Endothelial cell of umbilical vein (primary cell): ENCODE measurements around the gene AXDND1.

ENCODE experiments used
- EZH2 ChIP-seq: IDR thresholded peaks from 2 replicates; pipeline ENCODE4 v1.6.1; 2012; ENCODE audit warnings: borderline replicate concordance, low read depth, mild to moderate bottlenecking, moderate library complexity, low read length, inconsistent platforms; ENCODE audit not compliant: severe bottlenecking
- GATA2 ChIP-seq: IDR thresholded peaks from 2 replicates; pipeline ENCODE4 v1.7.0; 2011; ENCODE audit warnings: low read depth, mild to moderate bottlenecking, moderate library complexity, mixed read lengths, low read length; ENCODE audit not compliant: insufficient read length, insufficient read depth
- JUN ChIP-seq: IDR thresholded peaks from 2 replicates; pipeline ENCODE4 v1.6.1; 2011; ENCODE audit warnings: borderline replicate concordance, low read depth; ENCODE audit not compliant: insufficient read length, insufficient read depth
- MAX ChIP-seq: IDR thresholded peaks from 2 replicates; pipeline ENCODE4 v1.6.1; 2011; ENCODE audit not compliant: insufficient read depth, insufficient read length
- MYC ChIP-seq: IDR thresholded peaks from one replicate; pipeline ENCODE4 v1.6.1; 2011; ENCODE audit warnings: mild to moderate bottlenecking, low read depth, low read length
- POLR2A ChIP-seq: IDR thresholded peaks from 2 replicates; pipeline ENCODE4 v1.6.1; 2012; ENCODE audit warnings: low read depth, mild to moderate bottlenecking, control low read depth, low read length
- POLR2AphosphoS5 ChIP-seq: IDR thresholded peaks from 2 replicates; pipeline ENCODE4 v1.6.1; 2012; ENCODE audit warnings: low read depth, mild to moderate bottlenecking, control low read depth, low read length, moderate library complexity; ENCODE audit not compliant: insufficient read depth
- TF ChIP-seq, protein P1 (sequence below), 2 donors: IDR thresholded peaks; 1 replicate in 1 of 2; 2 replicates in 1 of 2; pipeline ENCODE4 v1.5.1; 2011; ENCODE audit warnings: low read length in 2 of 2, mild to moderate bottlenecking in 2 of 2, moderate library complexity in 2 of 2, control low read depth in 1 of 2, inconsistent platforms in 1 of 2, low read depth in 1 of 2; ENCODE audit not compliant: insufficient read depth in 1 of 2; ENCODE audit errors: extremely low read depth in 1 of 2

DNA sequence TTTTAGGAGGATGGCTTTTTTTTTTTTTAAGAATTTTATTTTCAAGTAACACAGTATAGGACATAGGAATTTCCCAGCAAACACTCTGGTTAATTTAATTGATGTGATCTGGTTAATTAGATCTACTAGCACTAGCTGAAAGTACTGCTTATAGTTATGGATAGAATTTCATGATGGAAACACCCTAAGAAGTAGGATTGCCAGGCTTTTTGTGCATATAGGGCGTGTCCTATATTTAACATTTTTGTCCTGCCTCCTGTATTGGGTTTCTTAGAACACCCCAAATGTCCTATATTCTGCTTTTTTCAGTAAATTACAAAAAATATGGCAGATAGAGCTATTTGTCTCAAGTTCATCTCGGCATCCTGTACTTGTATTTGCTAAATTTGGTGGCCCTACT lies 13.5 kb upstream of the AXDND1 start:
- no peak for TF ChIP-seq JUN
- no peak for TF ChIP-seq EZH2
- no peak for TF ChIP-seq POLR2AphosphoS5
- TF ChIP-seq, protein P1, sequence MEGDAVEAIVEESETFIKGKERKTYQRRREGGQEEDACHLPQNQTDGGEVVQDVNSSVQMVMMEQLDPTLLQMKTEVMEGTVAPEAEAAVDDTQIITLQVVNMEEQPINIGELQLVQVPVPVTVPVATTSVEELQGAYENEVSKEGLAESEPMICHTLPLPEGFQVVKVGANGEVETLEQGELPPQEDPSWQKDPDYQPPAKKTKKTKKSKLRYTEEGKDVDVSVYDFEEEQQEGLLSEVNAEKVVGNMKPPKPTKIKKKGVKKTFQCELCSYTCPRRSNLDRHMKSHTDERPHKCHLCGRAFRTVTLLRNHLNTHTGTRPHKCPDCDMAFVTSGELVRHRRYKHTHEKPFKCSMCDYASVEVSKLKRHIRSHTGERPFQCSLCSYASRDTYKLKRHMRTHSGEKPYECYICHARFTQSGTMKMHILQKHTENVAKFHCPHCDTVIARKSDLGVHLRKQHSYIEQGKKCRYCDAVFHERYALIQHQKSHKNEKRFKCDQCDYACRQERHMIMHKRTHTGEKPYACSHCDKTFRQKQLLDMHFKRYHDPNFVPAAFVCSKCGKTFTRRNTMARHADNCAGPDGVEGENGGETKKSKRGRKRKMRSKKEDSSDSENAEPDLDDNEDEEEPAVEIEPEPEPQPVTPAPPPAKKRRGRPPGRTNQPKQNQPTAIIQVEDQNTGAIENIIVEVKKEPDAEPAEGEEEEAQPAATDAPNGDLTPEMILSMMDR (IDR thresholded peaks at IDR 0.05; ENCODE audit: extremely low read depth in 1 of 2, insufficient read depth in 1 of 2, low read depth in 1 of 2, low read length in 2 of 2): no peak
- no peak for TF ChIP-seq POLR2A
- TF ChIP-seq MYC: no peak
- TF ChIP-seq GATA2: no peak
- TF ChIP-seq MAX: no peak
